ENCODE data around the gene CFAP97D2. TPM values are rescaled to one million over a fixed set of nuclear protein-coding genes. Genes with fewer than 3 reads are reported as not detected.

The CFAP97D2 gene
- total and polyA plus RNA-seq, 2 of the 13 experiments (the other 11 are each of a cell fraction or from before 2014, with no cell fraction given), result not detected

DNA sequence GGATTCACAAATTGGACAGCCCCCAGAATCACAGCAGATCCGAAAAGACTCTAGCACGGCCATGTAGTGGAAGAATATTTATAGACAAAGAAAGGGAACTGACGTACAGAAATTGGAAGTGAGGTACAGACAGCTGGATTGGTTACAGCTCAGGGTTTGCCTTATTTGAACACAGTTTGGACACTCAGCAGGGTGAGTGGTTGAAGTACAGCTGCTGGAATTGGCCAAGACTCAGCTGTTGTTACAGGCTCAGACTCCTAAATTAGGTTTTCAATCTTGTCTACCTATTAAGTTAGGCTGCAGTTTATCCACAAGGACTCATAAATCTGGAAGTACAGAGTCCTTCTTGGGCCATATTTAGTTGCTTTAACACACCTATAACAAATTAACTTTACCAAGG lies 5.8 kb upstream of the CFAP97D2 start:
- POLR2A ChIA-PET, result no interaction called here
- TF ChIP-seq, protein P1, sequence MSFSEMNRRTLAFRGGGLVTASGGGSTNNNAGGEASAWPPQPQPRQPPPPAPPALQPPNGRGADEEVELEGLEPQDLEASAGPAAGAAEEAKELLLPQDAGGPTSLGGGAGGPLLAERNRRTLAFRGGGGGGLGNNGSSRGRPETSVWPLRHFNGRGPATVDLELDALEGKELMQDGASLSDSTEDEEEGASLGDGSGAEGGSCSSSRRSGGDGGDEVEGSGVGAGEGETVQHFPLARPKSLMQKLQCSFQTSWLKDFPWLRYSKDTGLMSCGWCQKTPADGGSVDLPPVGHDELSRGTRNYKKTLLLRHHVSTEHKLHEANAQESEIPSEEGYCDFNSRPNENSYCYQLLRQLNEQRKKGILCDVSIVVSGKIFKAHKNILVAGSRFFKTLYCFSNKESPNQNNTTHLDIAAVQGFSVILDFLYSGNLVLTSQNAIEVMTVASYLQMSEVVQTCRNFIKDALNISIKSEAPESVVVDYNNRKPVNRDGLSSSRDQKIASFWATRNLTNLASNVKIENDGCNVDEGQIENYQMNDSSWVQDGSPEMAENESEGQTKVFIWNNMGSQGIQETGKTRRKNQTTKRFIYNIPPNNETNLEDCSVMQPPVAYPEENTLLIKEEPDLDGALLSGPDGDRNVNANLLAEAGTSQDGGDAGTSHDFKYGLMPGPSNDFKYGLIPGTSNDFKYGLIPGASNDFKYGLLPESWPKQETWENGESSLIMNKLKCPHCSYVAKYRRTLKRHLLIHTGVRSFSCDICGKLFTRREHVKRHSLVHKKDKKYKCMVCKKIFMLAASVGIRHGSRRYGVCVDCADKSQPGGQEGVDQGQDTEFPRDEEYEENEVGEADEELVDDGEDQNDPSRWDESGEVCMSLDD (CRISPR knock-in tag; IDR thresholded peaks at IDR 0.05; ENCODE audit: borderline replicate concordance), result no peak
- TF ChIP-seq HNRNPLL (IDR thresholded peaks at IDR 0.05; ENCODE audit: low read depth, low read length, poor library complexity, severe bottlenecking) (no peak), POLR2G (IDR thresholded peaks at IDR 0.05; ENCODE audit: low read depth, low read length) (no peak), RFX1 (IDR thresholded peaks at IDR 0.05) (no peak), RAD21 (CRISPR knock-in tag; IDR thresholded peaks at IDR 0.05) (no peak), MTERF4 (CRISPR knock-in tag; IDR thresholded peaks at IDR 0.05) (no peak), GTF3A (CRISPR knock-in tag; conservative IDR thresholded peaks at IDR 0.05) (no peak), HNF1A (IDR thresholded peaks at IDR 0.05; ENCODE audit: low read depth) (no peak), HNF1A (CRISPR knock-in tag; IDR thresholded peaks at IDR 0.05; ENCODE audit: borderline replicate concordance) (no peak), ZSCAN21 (CRISPR knock-in tag; IDR thresholded peaks at IDR 0.05; ENCODE audit: borderline replicate concordance) (no peak), MAX (IDR thresholded peaks at IDR 0.05) (no peak), RFX3 (CRISPR knock-in tag; IDR thresholded peaks at IDR 0.05) (no peak), ZNF292 (CRISPR knock-in tag; IDR thresholded peaks at IDR 0.05; ENCODE audit: borderline replicate concordance, low read depth) (no peak), ISX (CRISPR knock-in tag; conservative IDR thresholded peaks at IDR 0.05) (no peak), ZNF777 (CRISPR knock-in tag; IDR thresholded peaks at IDR 0.05) (no peak)
- TF ChIP-seq, protein P2, sequence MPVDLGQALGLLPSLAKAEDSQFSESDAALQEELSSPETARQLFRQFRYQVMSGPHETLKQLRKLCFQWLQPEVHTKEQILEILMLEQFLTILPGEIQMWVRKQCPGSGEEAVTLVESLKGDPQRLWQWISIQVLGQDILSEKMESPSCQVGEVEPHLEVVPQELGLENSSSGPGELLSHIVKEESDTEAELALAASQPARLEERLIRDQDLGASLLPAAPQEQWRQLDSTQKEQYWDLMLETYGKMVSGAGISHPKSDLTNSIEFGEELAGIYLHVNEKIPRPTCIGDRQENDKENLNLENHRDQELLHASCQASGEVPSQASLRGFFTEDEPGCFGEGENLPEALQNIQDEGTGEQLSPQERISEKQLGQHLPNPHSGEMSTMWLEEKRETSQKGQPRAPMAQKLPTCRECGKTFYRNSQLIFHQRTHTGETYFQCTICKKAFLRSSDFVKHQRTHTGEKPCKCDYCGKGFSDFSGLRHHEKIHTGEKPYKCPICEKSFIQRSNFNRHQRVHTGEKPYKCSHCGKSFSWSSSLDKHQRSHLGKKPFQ (CRISPR knock-in tag; IDR thresholded peaks at IDR 0.05; ENCODE audit: insufficient replicate concordance), result no peak

More for the DNA sequence above, 5.8 kb upstream of the CFAP97D2 start:
- ATAC-seq (no peak), DNase-seq (ENCODE audit: low spot score) (no peak), FAIRE-seq (no peak)
- Histone ChIP-seq H2AFZ (ENCODE audit: low read length) (no peak overlapping the region), H4K20me1 (ENCODE audit: insufficient read depth, low read length) (no peaks in the 10 kb centered on the region), H3K36me3 (replicated peaks in 1 of 2; ENCODE audit: control insufficient read depth in 1 of 2, insufficient read depth in 2 of 2, low read length in 2 of 2) (no peaks in the 10 kb centered on the region), H3K4me2 (ENCODE audit: low read depth, low read length) (no peak overlapping the region), H3K27me3 (ENCODE audit: control insufficient read depth in 1 of 2, insufficient read depth in 2 of 2, low read length in 2 of 2) (peaks cover 0 to 11% of the 10 kb centered on the region in 2 experiments; a peak in 3 of 5 replicates), H3K4me1 (ENCODE audit: insufficient read depth, low read length) (no peaks in the 10 kb centered on the region), H3K9me3 (ENCODE audit: low read length) (peaks cover 16% of the 10 kb centered on the region), H3K9ac (ENCODE audit: insufficient read depth, low read depth, low read length) (no peak overlapping the region), H3K79me2 (ENCODE audit: insufficient read depth, low read length) (no peaks in the 10 kb centered on the region), H3K27ac (ENCODE audit: extremely low read length, insufficient read depth, low read length) (no peak overlapping the region), H3K4me3 (replicated peaks in 1 of 3; ENCODE audit: insufficient read depth in 1 of 3, low read depth in 2 of 3, low read length in 3 of 3) (no peak overlapping the region)
- in situ Hi-C loops (cut with HindIII; ENCODE audit: extremely low pct_ligation_motif_present, low pct_unique_long_range_greater_than_20kb) (no loop called here), intact Hi-C loops (cut with micrococcal nuclease; ENCODE audit: unreplicated experiment) (no loop called here)
- BruUV-seq (replicated peaks), result no TSS peak
- WGBS (ENCODE audit: low lambda C conversion rate), result 52% methylated on average over 3 of the region's 3 CpGs
- CTCF ChIA-PET (ENCODE audit: low intra/inter-chr PET ratio, low total read pairs), result no interaction called here

Measured in HepG2 (cell line).